Hematopoietic multipotent progenitor cell treated with erythropoietin and hydrocortisone succinate and interleukin-3 and kit ligand, for 4 days (in vitro differentiated cells): Measurements from ENCODE around the gene TMC6.
"Not testable (repeated sequence)": the region's sequence is repeated elsewhere in the genome, so short reads cannot be mapped to it uniquely, and the experiment has no call there.

Experiments
- DNase-seq: peaks from one replicate; pipeline ENCODE4 v3.0.0-alpha.2; 2015

Gene TMC6

DNA sequence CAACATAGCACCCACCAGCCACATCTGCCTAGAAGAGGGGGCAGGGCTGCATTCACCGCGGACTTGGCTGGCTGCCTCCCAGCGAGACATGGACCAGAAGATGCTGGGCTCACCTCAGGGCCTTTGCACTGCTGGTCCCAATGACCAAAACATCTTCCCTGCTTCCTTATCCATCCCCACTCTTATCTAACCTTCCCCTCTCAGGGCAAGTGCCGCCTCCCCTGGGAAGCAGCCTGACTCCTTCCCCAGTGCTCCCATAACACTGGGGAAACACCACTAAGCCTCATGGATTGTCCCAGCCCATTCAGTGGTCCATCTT lies 5.7 kb downstream of the TMC6 start:
- DNase-seq, result no peak

DNA sequence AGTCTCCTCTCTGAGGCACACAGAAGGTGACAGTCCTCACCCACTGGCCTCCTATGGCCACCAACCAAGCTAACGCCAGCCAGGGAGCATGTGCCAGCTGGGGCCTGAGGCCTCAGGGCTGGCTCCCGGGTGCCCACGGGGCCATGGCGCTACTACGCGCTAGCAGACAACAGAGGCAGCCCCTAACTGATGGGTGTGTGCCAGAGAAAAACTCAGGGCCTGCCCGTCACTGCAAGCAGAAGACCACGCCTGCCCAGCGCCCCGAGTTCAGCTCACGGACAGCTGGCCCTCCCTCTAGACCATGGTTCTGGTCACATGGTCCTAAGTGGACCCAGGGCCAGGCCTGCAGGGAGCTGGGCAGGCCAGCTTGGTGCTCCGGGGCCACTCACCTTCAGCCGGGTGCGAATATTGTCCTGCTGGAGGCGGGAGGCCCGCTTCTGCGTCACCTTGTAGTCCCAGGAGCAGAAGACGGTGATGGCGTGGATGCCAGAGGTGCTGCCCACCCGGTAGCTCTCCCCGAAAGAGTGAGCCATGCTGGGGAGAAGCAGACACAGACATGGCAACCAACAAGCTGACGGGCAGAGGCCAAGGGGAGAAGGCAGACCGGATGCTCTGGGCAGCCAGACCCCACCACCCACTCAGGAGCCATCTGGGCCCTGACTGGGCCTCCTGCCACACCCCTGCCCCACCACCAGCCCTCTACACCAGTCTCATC lies 6.2 kb downstream of the TMC6 start:
- DNase-seq, result peak; percentile 74

DNA sequence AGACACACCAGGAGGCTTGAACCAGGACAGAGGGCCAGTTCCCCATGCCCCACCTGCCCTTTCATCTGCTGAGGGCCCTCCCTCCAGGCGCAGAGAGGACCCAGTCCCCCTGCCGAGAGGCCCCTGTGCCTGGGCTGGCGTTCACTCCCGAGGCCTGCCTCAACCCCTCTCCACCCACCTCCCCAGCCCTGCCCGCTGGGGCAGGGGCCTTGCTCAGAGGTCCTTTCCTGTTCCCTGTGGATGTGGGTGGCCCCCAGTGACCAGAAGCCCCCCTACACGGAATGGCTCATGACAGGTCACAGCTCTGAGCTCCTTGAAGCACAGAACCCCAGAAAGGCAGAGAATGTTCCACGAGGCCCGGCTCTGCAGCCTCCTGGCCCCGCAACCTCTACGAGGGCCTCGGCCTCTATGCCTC lies 6.7 kb downstream of the TMC6 start:
- DNase-seq, result no peak

DNA sequence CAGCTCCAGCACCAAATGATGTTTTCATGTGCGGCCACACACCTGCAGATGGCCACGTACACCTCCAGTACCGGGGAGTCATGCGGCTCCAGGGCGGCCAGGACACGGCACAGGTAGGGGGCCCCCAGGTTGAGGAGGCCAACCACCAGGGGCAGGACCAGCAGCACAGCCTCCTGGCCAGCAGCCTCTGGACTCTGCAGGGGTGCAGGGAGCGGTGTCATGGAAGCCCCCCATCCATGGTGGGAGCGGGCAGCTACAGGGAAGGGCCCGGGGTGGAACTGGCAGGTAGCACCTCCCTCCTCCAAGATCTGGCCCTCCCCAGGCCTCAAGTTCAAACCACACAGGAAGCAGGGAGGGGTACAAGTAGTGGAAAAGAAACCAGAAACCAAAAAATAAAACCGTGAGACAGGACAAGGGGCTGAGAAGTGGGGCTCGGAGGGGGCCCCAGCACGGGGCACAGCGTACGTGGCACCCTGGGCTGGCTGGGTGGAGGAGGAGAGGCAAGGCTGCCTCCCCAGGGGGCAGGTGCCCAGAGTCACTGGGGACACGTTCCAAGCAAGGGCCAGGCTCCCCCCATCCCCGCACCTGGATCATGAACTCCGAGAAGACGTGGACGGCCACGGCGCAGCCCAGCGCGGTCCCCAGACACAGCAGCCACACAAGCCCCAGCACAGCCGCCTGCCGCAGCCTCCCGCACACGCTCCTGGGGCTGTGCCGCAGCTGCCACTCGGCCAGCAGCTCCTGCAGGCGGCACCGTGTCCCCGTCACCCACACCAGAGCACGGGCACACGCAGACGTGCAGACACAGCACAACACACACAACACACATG lies 7.4 kb downstream of the TMC6 start:
- peak; percentile 55 for DNase-seq

DNA sequence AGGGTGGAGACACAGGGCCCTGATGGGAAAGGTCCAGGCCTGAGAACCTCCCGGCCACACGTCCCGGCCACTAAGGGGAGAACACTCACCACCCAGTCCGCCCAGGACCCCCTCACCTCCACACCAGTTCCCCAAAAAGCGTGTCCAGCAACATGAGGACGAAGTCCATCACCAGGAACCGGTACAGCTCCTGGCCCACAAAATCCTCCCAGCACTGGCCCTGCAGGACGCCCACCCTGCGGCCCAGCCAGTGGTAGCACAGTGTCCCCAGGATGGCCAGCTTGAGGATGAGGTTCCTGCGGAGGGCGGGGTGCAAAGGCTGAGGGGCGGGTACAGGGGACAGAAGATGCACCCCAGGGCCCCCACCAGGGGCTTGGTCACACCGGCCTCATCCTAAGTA lies 8.0 kb downstream of the TMC6 start:
- DNase-seq, result no peak

DNA sequence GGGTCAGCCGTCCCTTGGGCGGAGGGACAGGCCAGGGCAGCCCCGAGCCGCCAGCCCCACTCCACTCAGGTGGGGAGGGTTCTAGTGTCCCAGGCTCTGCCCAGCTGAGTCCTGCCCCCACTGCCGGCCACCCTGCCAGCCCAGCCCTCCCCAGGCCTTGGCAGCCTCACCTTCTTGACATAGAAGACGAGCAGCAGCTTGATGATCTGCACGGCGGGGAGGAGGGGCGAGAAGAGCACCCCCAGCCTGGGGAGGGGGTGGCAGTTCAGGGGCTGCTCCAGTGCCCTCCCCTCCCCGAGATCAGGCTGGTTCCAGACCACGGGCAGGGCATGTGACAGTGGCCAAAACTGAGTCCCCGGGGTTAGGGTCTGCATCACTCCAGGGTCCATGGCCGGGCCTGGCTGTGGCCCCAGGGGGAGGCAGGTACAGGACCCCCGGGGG lies 9.7 kb downstream of the TMC6 start:
- no peak for DNase-seq

- peak; percentile 62 for DNase-seq
These were observed 11.3 kb downstream of the TMC6 start for GRCh38 chr17:78117027-78117981.

GRCh38 chr17:78116411-78116810 lies 12.1 kb downstream of the TMC6 start:
- DNase-seq, result no peak

DNA sequence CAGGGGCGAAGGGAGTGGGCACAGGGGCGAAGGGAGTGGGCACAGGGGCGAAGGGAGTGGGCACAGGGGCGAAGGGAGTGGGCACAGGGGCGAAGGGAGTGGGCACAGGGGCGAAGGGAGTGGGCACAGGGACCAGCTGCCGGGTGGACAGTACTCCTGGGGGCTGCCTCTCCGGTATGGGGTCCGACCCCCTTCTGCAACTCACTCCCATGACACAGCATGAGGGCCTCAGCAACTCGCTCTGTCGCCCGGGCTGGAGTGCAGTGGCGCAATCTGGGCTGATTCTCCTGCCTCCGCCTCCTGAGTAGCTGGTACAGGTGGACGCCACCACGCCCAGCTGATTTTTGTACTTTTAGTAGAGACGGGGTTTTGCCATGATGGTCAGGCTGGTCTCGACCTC lies 12.8 kb downstream of the TMC6 start:
- not testable (repeated sequence) for DNase-seq

DNA sequence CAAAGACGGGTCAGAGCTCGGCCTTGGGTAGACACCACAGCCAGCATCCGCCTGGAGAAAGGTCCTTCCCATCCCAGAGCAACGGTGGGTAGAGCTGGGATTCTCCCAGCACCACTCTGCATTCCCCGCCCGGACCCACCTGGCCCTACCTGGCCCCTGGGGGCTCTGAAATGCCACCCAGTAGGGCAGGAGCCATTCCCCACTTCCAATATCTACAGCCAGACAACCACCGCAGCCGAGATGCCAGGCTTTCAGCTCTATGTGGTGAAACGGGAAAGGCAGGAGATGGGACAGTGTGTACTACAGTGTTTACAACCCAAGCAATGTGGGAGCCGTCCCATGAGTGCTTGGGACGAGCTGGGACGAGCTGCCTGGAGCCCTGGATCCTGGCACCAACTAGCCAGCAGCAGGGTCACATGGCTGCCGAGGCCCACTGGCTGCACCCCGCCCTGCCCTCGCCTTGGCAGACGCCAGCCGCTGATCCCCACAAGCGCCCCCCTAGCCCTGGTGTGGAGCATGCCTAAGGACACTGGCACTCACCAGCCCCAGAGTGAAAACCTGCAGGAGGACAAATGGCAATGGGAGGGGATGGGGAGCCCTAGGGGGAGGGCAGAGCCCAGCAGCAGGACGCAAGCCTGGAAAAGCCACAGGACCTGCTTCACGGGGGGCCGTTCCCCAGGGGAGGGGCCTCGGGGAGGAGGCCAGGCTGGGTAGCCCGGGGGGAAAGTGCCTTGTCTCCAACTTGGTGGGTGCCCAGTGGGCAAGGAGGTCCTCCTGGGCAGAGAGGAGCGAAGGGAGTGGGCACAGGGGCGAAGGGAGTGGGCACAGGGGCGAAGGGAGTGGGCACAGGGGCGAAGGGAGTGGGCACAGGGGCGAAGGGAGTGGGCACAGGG lies 13.5 kb downstream of the TMC6 start:
- DNase-seq, result no peak

DNA sequence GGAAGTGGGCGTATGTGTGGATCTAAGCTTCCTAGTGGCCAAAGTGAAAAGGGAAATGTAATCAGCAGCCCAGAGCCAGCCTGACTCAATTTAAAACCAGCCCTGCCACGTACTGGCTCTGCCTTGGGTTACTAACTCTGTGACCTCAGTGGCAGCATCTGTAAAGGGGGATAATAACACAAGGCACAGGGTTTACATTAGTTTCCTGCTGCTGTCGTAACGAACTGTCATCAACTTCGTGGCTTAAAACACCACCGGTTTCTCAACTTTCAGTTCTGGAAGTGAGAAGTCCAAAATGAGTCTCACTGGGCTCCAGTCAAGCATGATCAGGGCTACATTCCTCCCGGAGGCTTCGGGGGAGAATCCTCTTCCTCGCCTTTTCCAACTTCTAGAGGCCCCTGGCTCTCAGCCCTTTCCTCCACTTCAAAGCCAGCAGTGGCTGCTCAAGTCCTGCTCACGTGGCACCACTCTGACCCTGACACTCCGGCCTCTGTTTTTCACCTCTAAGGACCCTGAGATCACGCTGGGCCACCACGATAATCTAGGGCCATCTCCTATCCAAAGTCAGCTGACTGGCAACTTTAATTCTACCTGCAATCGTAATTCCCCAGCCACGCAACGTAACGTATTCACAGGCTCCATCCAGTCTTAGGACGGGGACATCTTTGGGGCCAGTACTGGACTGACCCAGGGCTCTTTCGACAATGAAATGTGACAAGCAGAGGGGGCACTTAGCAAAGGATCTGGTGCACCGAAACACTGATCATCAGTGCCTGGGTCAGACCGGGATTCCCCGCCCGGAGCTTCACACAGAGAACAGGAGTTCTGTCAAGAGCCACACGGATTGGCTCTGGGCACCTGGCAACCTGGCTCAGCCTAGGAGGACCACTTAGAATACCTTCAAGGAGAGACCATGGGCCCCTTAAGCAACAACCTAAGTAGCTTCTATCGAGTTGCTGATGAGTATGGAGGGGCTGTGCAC lies 14.5 kb downstream of the TMC6 start:
- DNase-seq, result no peak

DNA sequence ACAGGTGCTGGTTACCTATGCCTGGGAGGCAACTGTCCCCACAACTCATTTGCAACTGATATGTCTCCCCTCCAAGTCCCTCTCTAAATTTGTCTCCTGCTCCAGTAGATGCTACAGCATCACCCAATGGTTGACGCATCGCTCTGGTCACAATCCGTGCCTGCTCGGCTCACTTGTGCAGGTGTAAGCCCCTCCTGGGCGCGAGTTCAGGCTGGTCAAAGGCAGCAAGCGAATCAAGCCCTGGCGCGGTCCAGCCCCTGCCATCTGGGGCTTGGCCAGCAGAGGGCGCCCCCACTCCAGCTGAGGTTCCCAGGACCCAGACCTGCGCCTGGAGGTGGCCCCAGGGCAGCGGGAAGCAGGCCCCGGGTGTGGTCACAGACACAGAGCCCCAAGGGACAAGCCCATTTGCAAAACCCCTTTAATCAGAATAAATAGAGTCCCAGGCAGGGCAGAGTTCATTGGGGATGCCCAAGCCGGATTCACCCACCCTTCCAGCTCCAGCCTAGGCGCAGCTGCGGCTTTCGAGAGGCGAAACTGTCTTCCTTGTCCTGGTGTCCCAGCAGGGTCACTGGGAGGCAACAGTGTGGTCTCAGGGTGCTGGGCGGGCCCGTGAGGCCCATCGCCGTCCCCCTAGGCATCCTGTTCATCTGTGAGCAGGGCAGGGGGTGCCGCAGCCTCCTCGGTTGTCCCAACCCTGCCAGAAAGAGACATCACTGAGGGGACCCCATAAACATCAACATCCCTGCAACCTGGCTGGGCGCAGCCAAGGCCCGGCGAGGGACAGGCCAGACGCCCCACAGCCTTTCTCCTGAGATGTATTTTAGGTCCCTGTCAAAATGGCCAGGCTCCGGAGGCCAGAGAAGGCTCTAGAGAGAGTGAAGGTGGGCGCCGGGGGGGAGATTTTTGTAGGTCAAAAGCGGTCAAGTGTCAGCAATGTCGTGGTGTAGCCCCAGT lies 15.8 kb downstream of the TMC6 start:
- peak; percentile 84 for DNase-seq

- no peak for DNase-seq
These were observed 16.6 kb downstream of the TMC6 start for GRCh38 chr17:78111727-78112517.

DNA sequence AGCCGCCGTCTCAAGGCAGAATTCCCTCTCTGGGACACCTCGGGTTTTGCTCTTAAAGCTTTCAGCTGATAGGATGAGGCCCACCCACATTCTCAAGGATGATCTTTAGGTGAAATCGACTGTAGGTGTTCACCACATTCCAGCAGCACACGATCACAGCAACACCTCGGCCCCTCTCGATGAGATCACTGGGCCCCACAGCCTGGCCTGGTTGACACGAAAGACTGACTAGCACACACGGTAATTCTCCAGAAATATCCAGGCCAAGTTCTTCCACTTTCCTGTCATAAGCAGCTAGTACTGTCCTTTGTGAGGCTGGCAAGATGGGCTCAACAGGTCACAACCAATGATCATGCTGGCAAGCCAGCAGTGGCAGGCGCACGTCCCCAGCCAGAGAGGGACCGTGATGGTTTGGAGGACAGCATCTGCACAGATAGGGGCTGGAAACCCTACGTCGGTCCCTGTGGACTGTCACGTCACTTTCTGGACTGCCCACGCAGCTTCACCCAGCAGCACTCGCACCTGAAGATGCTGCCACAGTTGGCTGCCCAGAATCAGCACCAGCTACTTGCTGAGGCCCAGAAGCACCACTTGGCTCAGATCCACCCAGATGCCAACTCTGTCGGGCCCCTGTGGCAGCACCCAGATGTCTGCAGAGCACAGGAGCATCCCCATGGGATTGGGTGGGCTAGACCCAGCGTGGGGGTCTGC lies 17.4 kb downstream of the TMC6 start:
- no peak for DNase-seq

DNA sequence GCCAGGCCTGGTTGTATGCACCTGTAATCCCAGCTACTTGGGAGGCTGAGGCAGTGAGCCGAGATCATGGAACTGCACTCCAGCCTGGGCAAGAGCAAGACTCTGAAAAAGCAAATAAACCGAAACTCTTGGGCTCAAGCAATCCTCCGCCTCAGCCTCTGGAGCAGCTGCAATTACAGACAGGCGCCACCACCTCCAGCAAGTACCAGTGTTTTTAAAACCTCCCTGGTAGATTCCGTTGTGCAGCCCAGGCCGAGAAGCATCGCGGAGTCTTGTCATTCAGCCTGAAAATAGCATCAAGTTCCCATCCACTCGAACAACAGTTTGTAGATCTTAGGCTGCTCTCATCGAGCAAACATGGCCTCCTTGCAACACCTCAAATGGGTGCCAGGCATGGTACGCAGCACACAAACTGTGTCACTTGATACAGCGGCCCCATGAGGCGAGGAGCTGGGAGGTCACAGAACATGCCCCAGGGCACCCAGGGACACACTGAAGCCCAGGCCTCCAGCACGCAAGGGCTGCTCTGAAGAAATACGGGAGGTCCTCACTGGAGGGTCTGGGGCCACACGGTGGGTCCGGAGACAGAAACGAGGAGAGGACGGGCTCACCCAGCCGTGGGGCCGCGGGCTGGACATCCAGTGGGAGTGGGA lies 18.1 kb downstream of the TMC6 start:
- DNase-seq, result no peak

DNA sequence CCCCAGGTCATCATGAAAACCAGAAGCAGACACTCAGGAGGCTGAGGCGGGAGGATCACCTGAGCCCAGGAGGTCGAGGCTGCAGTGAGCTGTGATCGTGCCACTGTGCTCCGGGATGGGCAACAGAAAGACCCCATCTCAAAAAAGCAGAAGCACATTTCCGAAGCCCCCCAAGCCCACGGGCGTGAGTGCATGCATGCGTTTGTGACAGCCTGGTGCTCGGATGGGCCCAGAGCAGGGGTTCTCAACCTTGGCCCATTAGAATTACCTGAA lies 19.1 kb downstream of the TMC6 start:
- no peak for DNase-seq

- no peak for DNase-seq
These were observed 19.6 kb downstream of the TMC6 start for GRCh38 chr17:78108726-78109488.
